ENCODE results near the gene FAAP20.

DNA sequence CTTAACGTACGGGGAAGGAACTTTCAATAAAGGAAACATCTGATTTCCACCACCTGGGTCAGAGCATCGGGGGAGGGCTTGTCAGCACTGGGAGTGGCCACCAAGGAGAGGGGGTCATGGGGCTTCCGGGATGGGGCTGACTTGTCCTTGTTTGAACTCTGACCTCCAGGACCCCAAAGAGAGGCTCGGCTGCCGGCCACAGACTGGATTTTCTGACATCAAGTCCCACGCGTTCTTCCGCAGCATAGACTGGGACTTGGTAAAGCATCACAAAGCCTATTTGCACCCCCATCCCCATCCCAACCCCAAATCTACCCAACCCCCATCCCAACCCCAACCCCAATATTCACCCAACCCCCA lies 19.5 kb downstream of the FAAP20 start:
- no peak for TF ChIP-seq POLR2A (IDR thresholded peaks at IDR 0.05)
- TF ChIP-seq, protein P1, sequence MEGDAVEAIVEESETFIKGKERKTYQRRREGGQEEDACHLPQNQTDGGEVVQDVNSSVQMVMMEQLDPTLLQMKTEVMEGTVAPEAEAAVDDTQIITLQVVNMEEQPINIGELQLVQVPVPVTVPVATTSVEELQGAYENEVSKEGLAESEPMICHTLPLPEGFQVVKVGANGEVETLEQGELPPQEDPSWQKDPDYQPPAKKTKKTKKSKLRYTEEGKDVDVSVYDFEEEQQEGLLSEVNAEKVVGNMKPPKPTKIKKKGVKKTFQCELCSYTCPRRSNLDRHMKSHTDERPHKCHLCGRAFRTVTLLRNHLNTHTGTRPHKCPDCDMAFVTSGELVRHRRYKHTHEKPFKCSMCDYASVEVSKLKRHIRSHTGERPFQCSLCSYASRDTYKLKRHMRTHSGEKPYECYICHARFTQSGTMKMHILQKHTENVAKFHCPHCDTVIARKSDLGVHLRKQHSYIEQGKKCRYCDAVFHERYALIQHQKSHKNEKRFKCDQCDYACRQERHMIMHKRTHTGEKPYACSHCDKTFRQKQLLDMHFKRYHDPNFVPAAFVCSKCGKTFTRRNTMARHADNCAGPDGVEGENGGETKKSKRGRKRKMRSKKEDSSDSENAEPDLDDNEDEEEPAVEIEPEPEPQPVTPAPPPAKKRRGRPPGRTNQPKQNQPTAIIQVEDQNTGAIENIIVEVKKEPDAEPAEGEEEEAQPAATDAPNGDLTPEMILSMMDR (IDR thresholded peaks at IDR 0.05): no peak

Data from Peyer's patch (tissue), 4 donors.